ENCODE data around the gene SPRN.

The SPRN gene

GRCh38 chr10:133411523-133412380 is 12.7 kb downstream of the SPRN start:
- in situ Hi-C loops (cut with MboI; ENCODE audit: low sequenced_read_pairs), result no loop called here

GRCh38 chr10:133405844-133406527 is 18.4 kb downstream of the SPRN start:
- in situ Hi-C loops (cut with MboI; ENCODE audit: low sequenced_read_pairs), result no loop called here

GRCh38 chr10:133405272-133405671 is 19.2 kb downstream of the SPRN start:
- in situ Hi-C loops (cut with MboI; ENCODE audit: low sequenced_read_pairs), result no loop called here

GRCh38 chr10:133403784-133404183 is 20.6 kb downstream of the SPRN start:
- in situ Hi-C loops (cut with MboI; ENCODE audit: low sequenced_read_pairs), result no loop called here

- in situ Hi-C loops (cut with MboI; ENCODE audit: low sequenced_read_pairs), result no loop called here
Measured at GRCh38 chr10:133403359-133403758, 21.1 kb downstream of the SPRN start.

GRCh38 chr10:133401981-133402725 is 22.3 kb downstream of the SPRN start:
- in situ Hi-C loops (cut with MboI; ENCODE audit: low sequenced_read_pairs), result no loop called here

GRCh38 chr10:133401500-133401899 is 22.9 kb downstream of the SPRN start:
- in situ Hi-C loops (cut with MboI; ENCODE audit: low sequenced_read_pairs), result no loop called here

- in situ Hi-C loops (cut with MboI; ENCODE audit: low sequenced_read_pairs), result no loop called here
Measured at GRCh38 chr10:133400624-133401424, 23.6 kb downstream of the SPRN start.

- in situ Hi-C loops (cut with MboI; ENCODE audit: low sequenced_read_pairs), result no loop called here
Measured at GRCh38 chr10:133399123-133399601, 25.3 kb downstream of the SPRN start.

- in situ Hi-C loops (cut with MboI; ENCODE audit: low sequenced_read_pairs), result no loop called here
Measured at GRCh38 chr10:133397938-133398337, 26.5 kb downstream of the SPRN start.

GRCh38 chr10:133396035-133396624 is 28.3 kb downstream of the SPRN start:
- in situ Hi-C loops (cut with MboI; ENCODE audit: low sequenced_read_pairs), result no loop called here

GRCh38 chr10:133394801-133395221 is 29.6 kb downstream of the SPRN start:
- in situ Hi-C loops (cut with MboI; ENCODE audit: low sequenced_read_pairs), result no loop called here

GRCh38 chr10:133394064-133394663 is 30.3 kb downstream of the SPRN start, which contains the start of gene MTG1:
Gene MTG1 (plus strand): TSS chr10:133394157. CDS start chr10:133394221, 64 bp downstream.
- in situ Hi-C loops (cut with MboI; ENCODE audit: low sequenced_read_pairs), result no loop called here

- in situ Hi-C loops (cut with MboI; ENCODE audit: low sequenced_read_pairs), result no loop called here
Measured at GRCh38 chr10:133393401-133394063, 30.9 kb downstream of the SPRN start.

- in situ Hi-C loops (cut with MboI; ENCODE audit: low sequenced_read_pairs), result no loop called here
Measured at GRCh38 chr10:133391761-133392518, 32.5 kb downstream of the SPRN start.

GRCh38 chr10:133391249-133391635 is 33.2 kb downstream of the SPRN start:
- in situ Hi-C loops (cut with MboI; ENCODE audit: low sequenced_read_pairs), result no loop called here

- in situ Hi-C loops (cut with MboI; ENCODE audit: low sequenced_read_pairs), result no loop called here
Measured at GRCh38 chr10:133390597-133391248, 33.7 kb downstream of the SPRN start.

Data from HL-60/S4 treated with phorbol 12-myristate 13-acetate at 8.2 ng/mL for 4 days and 3 days (cell line).